Mesenchymal stem cell (in vitro differentiated cells and primary cell): ENCODE measurements around the gene PAX7.

Experiments used
- DNase-seq: peaks from one replicate; pipeline ENCODE4 v3.0.0-alpha.2; 2013
- H2AFZ ChIP-seq: one replicate; pipeline ENCODE4 v1.6.1; 2013; ENCODE audit warnings: low read depth, mild to moderate bottlenecking, control low read depth, inconsistent platforms, low read length, moderate library complexity
- H2AK5ac ChIP-seq: 2 replicates; pipeline ENCODE4 v1.6.1; 2013; ENCODE audit warnings: low read length, moderate library complexity, mild to moderate bottlenecking, inconsistent platforms; ENCODE audit not compliant: severe bottlenecking
- H2BK120ac ChIP-seq: one replicate; pipeline ENCODE4 v1.6.1; 2013; ENCODE audit warnings: low read depth, mild to moderate bottlenecking, inconsistent platforms, low read length, moderate library complexity
- H2BK12ac ChIP-seq, 2 experiments: one replicate each; pipeline ENCODE4 v1.6.1; 2013; ENCODE audit warnings: inconsistent platforms in 2 of 2, low read length in 2 of 2, mild to moderate bottlenecking in 2 of 2, moderate library complexity in 2 of 2, control low read depth in 1 of 2
- H2BK15ac ChIP-seq: one replicate; pipeline ENCODE4 v1.6.1; 2013; ENCODE audit warnings: mild to moderate bottlenecking, low read depth, inconsistent platforms; ENCODE audit not compliant: poor library complexity, severe bottlenecking
- H2BK5ac ChIP-seq: 2 replicates; pipeline ENCODE4 v1.6.1; 2013; ENCODE audit warnings: low read depth, mild to moderate bottlenecking, low read length, control low read depth, inconsistent platforms; ENCODE audit not compliant: poor library complexity, severe bottlenecking
- H3K14ac ChIP-seq, 2 experiments: one replicate each; pipeline ENCODE4 v1.6.1; 2013; ENCODE audit warnings: inconsistent platforms in 2 of 2, low read length in 2 of 2, control low read depth in 1 of 2, mild to moderate bottlenecking in 1 of 2, moderate library complexity in 1 of 2
- H3K18ac ChIP-seq, 2 experiments: one replicate each; pipeline ENCODE4 v1.6.1; 2013; ENCODE audit warnings: inconsistent platforms in 2 of 2, low read length in 2 of 2, control low read depth in 1 of 2, low read depth in 1 of 2, mild to moderate bottlenecking in 1 of 2
- H3K23ac ChIP-seq, 2 experiments: one replicate each; pipeline ENCODE4 v1.6.1; 2013; ENCODE audit warnings: inconsistent platforms in 2 of 2, low read length in 2 of 2, mild to moderate bottlenecking in 2 of 2, moderate library complexity in 2 of 2, control low read depth in 1 of 2
- H3K27ac ChIP-seq: 2 replicates; pipeline ENCODE4 v1.5.1; 2013; ENCODE audit warnings: mild to moderate bottlenecking, moderate library complexity, low read length, control low read depth, inconsistent platforms; ENCODE audit not compliant: poor library complexity, severe bottlenecking
- H3K27me3 ChIP-seq, 2 experiments: 2 replicates each; pipeline versions ENCODE4 v1.6.1 to v1.7.0; 2013; ENCODE audit warnings: low read length in 2 of 2, mild to moderate bottlenecking in 2 of 2, moderate library complexity in 2 of 2, control low read depth in 1 of 2, inconsistent platforms in 1 of 2; ENCODE audit not compliant: control insufficient read depth in 1 of 2, insufficient read depth in 1 of 2
- H3K36me3 ChIP-seq, 2 experiments: 2 replicates each; pipeline versions ENCODE4 v1.6.1 to v1.7.0; 2013; ENCODE audit warnings: low read length in 2 of 2, control low read depth in 1 of 2, inconsistent platforms in 1 of 2, low read depth in 1 of 2, mild to moderate bottlenecking in 1 of 2; ENCODE audit not compliant: insufficient read depth in 2 of 2, control insufficient read depth in 1 of 2
- H3K4ac ChIP-seq, 2 experiments: one replicate each; pipeline ENCODE4 v1.6.1; 2013; ENCODE audit warnings: inconsistent platforms in 2 of 2, low read length in 2 of 2, mild to moderate bottlenecking in 2 of 2, moderate library complexity in 2 of 2, control low read depth in 1 of 2, low read depth in 1 of 2
- H3K4me1 ChIP-seq: 2 replicates; pipeline ENCODE4 v1.6.1; 2013; ENCODE audit warnings: low read depth, low read length, control low read depth; ENCODE audit not compliant: control insufficient read depth, insufficient read depth
- H3K4me2 ChIP-seq: 2 replicates; pipeline ENCODE4 v1.6.1; 2013; ENCODE audit warnings: low read length, mild to moderate bottlenecking, inconsistent platforms; ENCODE audit not compliant: poor library complexity, severe bottlenecking
- H3K4me3 ChIP-seq, 2 experiments: 2 replicates each; pipeline versions ENCODE4 v1.5.1 to v1.7.0; 2013; ENCODE audit warnings: low read length in 2 of 2, mild to moderate bottlenecking in 2 of 2, control low read depth in 1 of 2, low read depth in 1 of 2; ENCODE audit not compliant: insufficient read depth in 1 of 2
- H3K79me1 ChIP-seq: replicated peaks from 2 replicates; pipeline ENCODE4 v1.6.1; 2013; ENCODE audit warnings: mild to moderate bottlenecking, control low read depth, low read length, inconsistent platforms; ENCODE audit not compliant: poor library complexity, severe bottlenecking
- H3K9ac ChIP-seq: 2 replicates; pipeline ENCODE4 v1.7.0; 2013; ENCODE audit warnings: mild to moderate bottlenecking, low read length, moderate library complexity
- H3K9me3 ChIP-seq: 2 replicates; pipeline ENCODE4 v1.7.0; 2013; ENCODE audit warnings: mild to moderate bottlenecking, low read length; ENCODE audit not compliant: control insufficient read depth
- H4K8ac ChIP-seq: one replicate; pipeline ENCODE4 v1.6.1; 2013; ENCODE audit warnings: inconsistent platforms, mild to moderate bottlenecking, low read length, moderate library complexity
- H4K91ac ChIP-seq: one replicate; pipeline ENCODE4 v1.6.1; 2013; ENCODE audit warnings: mild to moderate bottlenecking, low read length, inconsistent platforms
- WGBS: methylation state at CpG from one replicate; pipeline ENCODE4 v1.1.7; 2013; ENCODE audit warnings: mixed read lengths; 5-methylcytosine and 5-hydroxymethylcytosine counted together

PAX7 gene

DNA sequence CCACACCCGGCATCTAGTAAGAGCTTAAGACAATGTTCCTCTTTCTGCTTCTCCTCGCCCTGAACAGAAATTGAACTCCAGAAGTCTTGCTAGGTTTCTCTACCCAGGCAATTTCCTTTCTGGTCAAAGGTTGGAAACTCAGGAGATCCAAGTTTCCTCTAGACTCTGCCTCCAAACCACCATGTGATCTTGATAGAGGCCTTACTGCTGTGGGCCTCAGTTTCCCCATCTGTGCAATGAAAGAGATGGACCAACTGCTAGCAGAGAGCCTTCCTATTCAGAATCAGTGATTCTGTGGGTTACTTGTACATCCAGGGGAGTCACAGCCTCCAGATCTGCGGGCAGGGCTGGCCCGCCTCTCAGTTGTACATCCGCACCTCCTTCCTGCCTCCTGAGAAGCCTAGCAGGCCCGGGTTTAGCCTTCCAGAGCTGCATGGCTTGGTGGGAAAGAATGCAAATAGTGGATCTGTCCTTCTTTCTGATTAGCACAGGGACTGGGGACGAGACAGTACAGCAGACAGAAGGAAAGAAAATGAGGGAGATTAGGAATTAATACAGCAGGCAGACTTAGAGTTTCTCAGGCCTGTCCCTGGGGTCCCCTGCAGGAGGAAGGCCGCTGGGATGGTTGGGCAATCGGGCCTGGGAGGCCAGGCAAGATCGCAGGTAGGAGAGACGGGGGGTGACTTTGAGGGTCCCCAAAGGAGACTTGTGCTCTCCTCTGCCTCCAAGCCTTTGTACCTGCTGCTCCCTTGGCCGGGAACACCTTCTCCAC, 83.9 kb downstream of the PAX7 start:
- Histone ChIP-seq H4K8ac (no peak overlapping the region), H2BK120ac (no peak overlapping the region), H2BK15ac (no peak overlapping the region), H3K14ac (no peak overlapping the region), H3K9ac (no peak overlapping the region), H2BK5ac (no peak overlapping the region), H4K91ac (no peak overlapping the region), H3K27ac (no peak overlapping the region), H3K18ac (no peak overlapping the region), H3K27me3 (peaks cover 50 to 82% of the 10 kb centered on the region in 2 experiments), H3K79me1 (no peaks in the 10 kb centered on the region), H2BK12ac (no peak overlapping the region), H3K4me2 (no peak overlapping the region), H3K4ac (no peak overlapping the region), H3K4me1 (no peaks in the 10 kb centered on the region), H2AK5ac (no peak overlapping the region), H2AFZ (no peak overlapping the region), H3K23ac (no peak overlapping the region), H3K4me3 (no peak overlapping the region), H3K36me3 (no peaks in the 10 kb centered on the region), H3K9me3 (no peaks in the 10 kb centered on the region)
- DNase-seq, result no peak
- WGBS, result 82% methylated on average over 12 of the region's 12 CpGs

DNA sequence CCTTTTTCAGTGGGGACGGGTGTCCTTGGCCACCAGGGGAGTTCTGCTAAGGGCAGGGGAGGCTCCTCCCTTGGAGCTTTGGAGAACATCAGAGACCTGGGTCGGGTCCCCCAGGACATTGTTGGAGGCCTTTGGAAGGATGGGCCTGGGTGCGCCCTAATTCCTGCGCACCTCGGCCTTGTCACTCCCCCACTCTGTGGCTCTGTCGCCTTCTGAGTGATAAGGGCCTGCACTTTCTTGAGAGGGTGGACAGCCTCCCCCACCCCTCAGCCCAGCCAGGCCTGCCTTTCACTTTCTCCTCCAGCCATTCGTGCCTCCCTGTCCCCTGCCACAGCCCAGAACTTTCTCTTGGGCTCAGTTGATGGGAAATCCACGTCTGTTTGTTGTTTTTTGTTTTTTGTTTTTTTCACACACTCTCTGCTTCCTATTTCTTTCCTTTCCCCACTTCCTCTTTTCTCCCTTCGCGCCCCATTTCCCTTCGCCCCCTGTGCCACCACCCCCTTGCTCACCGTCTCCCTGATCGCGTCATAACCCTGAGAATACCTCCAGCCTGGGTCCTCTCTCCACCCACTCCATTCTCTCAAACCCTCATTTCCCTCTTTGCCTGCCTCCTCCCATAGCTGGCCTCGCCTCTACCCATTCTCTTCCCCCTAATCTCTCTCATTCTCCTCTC, 85.6 kb downstream of the PAX7 start:
- Histone ChIP-seq H4K8ac (no peak overlapping the region), H3K18ac (no peak overlapping the region), H3K27me3 (peaks cover 57 to 75% of the 10 kb centered on the region in 2 experiments), H2BK12ac (no peak overlapping the region), H2BK15ac (no peak overlapping the region), H2BK120ac (no peak overlapping the region), H3K36me3 (no peaks in the 10 kb centered on the region), H3K14ac (no peak overlapping the region), H2AK5ac (no peak overlapping the region), H3K27ac (no peak overlapping the region), H4K91ac (no peak overlapping the region), H3K4ac (no peak overlapping the region), H3K9ac (no peak overlapping the region), H3K79me1 (no peaks in the 10 kb centered on the region), H3K4me2 (no peak overlapping the region), H3K4me3 (no peak overlapping the region), H3K4me1 (no peaks in the 10 kb centered on the region), H2BK5ac (no peak overlapping the region), H3K23ac (no peak overlapping the region), H2AFZ (no peak overlapping the region), H3K9me3 (no peaks in the 10 kb centered on the region)
- no peak for DNase-seq
- 31% methylated on average over 14 of the region's 15 CpGs for WGBS

DNA sequence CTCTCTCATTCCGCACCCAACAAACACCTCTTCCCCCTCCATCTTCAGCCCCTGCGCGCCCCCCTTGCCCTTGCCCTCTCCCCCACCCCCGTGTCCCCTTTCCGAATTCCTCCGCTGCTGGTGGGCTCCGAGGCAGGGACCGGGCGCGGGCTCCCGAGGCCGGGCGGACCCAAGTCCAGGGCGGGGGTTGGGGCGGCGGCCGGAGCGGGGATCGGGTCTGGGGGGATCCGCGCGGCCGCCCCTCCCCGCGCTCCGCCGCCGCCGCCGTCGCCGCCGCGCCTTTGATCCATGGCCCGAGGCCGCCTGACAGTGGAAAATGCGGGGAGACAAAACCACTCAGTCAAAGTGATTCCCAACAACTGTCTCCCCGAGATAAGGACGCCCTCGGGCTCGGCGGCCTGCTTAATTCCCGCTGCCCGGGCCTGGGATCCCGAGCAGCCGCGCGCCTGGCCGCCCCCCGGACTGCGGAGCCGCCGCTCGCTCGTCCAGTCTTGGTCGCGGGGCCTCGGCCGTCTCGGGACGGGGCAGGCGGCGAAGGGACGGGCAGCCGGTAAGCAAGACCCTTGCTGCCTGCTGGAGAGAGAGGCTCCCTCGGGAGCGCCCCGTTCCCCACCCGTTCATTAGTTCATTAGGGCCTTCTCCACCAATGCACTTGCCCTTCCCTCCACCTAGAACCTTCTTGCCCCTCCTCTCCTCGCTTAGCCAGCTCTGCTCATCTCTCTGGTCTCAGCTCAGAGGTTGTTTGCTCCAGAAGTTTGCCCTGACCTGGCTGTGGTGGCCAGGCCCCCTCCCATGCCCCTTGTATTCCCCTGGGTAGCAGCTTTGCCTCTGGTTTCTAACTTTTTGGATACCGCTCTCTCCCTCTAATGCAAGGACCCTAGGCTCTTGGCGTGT, 86.4 kb downstream of the PAX7 start:
- no peak overlapping the region for H3K18ac ChIP-seq
- H2BK15ac ChIP-seq, result no peak overlapping the region
- no peak overlapping the region for H2AFZ ChIP-seq
- H3K36me3 ChIP-seq, result no peaks in the 10 kb centered on the region
- no peak overlapping the region for H3K14ac ChIP-seq
- H4K91ac ChIP-seq, result no peak overlapping the region
- H4K8ac ChIP-seq, result no peak overlapping the region
- no peak overlapping the region for H3K27ac ChIP-seq
- H2BK12ac ChIP-seq, result no peak overlapping the region
- no peaks in the 10 kb centered on the region for H3K79me1 ChIP-seq
- no peak overlapping the region for H2BK5ac ChIP-seq
- H3K9ac ChIP-seq, result no peak overlapping the region
- H3K4ac ChIP-seq, result no peak overlapping the region
- H3K4me1 ChIP-seq, result no peaks in the 10 kb centered on the region
- H3K4me2 ChIP-seq, result no peak overlapping the region
- H3K4me3 ChIP-seq, result no peak overlapping the region
- peaks cover 56 to 77% of the 10 kb centered on the region in 2 experiments for H3K27me3 ChIP-seq
- no peak overlapping the region for H3K23ac ChIP-seq
- 4% methylated on average over 61 of the region's 72 CpGs for WGBS
- no peak overlapping the region for H2BK120ac ChIP-seq
- DNase-seq, result no peak
- H2AK5ac ChIP-seq, result no peak overlapping the region
- H3K9me3 ChIP-seq, result no peaks in the 10 kb centered on the region
